Muscle layer of colon (tissue), 2 donors: ENCODE measurements around the gene DNAJC6.
A peak's percentile ranks its signal among the peaks of the same experiment; 100 is the strongest.

Experiments
- H3K27ac ChIP-seq: one replicate; pipeline ENCODE4 v1.7.0; 2013; ENCODE audit warnings: low read depth, mild to moderate bottlenecking, low read length, moderate library complexity
- H3K27me3 ChIP-seq, 2 donors: one replicate each; pipeline ENCODE4 v1.7.0; 2013; ENCODE audit warnings: low read length in 2 of 2, mild to moderate bottlenecking in 2 of 2; ENCODE audit not compliant: insufficient read depth in 2 of 2, control insufficient read depth in 1 of 2
- H3K36me3 ChIP-seq: one replicate; pipeline ENCODE4 v1.7.0; 2013; ENCODE audit warnings: mild to moderate bottlenecking, low read length; ENCODE audit not compliant: insufficient read depth
- H3K4me1 ChIP-seq: one replicate; pipeline ENCODE4 v1.7.0; 2013; ENCODE audit warnings: mild to moderate bottlenecking, low read length; ENCODE audit not compliant: insufficient read depth
- H3K4me3 ChIP-seq, 2 donors: one replicate each; pipeline ENCODE4 v1.7.0; 2013; ENCODE audit warnings: low read length in 2 of 2, low read depth in 1 of 2, mild to moderate bottlenecking in 1 of 2, moderate library complexity in 1 of 2
- H3K9ac ChIP-seq: one replicate; pipeline ENCODE4 v1.7.0; 2013; ENCODE audit warnings: low read length
- H3K9me3 ChIP-seq: one replicate; pipeline ENCODE4 v1.7.0; 2013; ENCODE audit warnings: mild to moderate bottlenecking, low read length
- donor health status: abdominal sarcoma.
- donor health status: Adenocarcinoma of cecum.

Gene DNAJC6

GRCh38 chr1:65412984-65413375 is 103.6 kb downstream of the DNAJC6 start:
- H3K27me3 ChIP-seq = no peaks in the 10 kb centered on the region

GRCh38 chr1:65414538-65414937 is 105.2 kb downstream of the DNAJC6 start:
- H3K9ac ChIP-seq = no peak overlapping the region
- H3K27ac ChIP-seq = no peak overlapping the region
- H3K4me3 ChIP-seq = no peak overlapping the region
- no peaks in the 10 kb centered on the region for H3K27me3 ChIP-seq
- H3K36me3 ChIP-seq = no peaks in the 10 kb centered on the region
- no peaks in the 10 kb centered on the region for H3K9me3 ChIP-seq
- no peaks in the 10 kb centered on the region for H3K4me1 ChIP-seq

More at GRCh38 chr1:65412984-65413375, 103.6 kb downstream of the DNAJC6 start:
- H3K9ac ChIP-seq = no peak overlapping the region
- no peaks in the 10 kb centered on the region for H3K4me1 ChIP-seq
- no peak overlapping the region for H3K4me3 ChIP-seq
- no peak overlapping the region for H3K27ac ChIP-seq
- no peaks in the 10 kb centered on the region for H3K36me3 ChIP-seq
- no peaks in the 10 kb centered on the region for H3K9me3 ChIP-seq

GRCh38 chr1:65416767-65417166 is 107.4 kb downstream of the DNAJC6 start:
- Histone ChIP-seq H3K9ac (no peak overlapping the region), H3K4me3 (no peak overlapping the region), H3K4me1 (peaks cover 3% of the 10 kb centered on the region), H3K36me3 (no peaks in the 10 kb centered on the region), H3K27me3 (no peaks in the 10 kb centered on the region), H3K9me3 (no peaks in the 10 kb centered on the region), H3K27ac (no peak overlapping the region)

- Histone ChIP-seq H3K36me3 (no peaks in the 10 kb centered on the region), H3K27me3 (no peaks in the 10 kb centered on the region), H3K4me3 (no peak overlapping the region), H3K9ac (no peak overlapping the region), H3K27ac (no peak overlapping the region), H3K4me1 (peaks cover 13% of the 10 kb centered on the region), H3K9me3 (no peaks in the 10 kb centered on the region)
These were observed 108.4 kb downstream of the DNAJC6 start for GRCh38 chr1:65417729-65418128.

GRCh38 chr1:65418522-65419185 is 109.3 kb downstream of the DNAJC6 start:
- Histone ChIP-seq H3K9me3 (no peaks in the 10 kb centered on the region), H3K4me1 (peaks cover 22% of the 10 kb centered on the region), H3K36me3 (no peaks in the 10 kb centered on the region), H3K4me3 (no peak overlapping the region), H3K9ac (no peak overlapping the region), H3K27me3 (no peaks in the 10 kb centered on the region), H3K27ac (no peak overlapping the region)

GRCh38 chr1:65419681-65420589 is 110.6 kb downstream of the DNAJC6 start:
- H3K9me3 ChIP-seq = no peaks in the 10 kb centered on the region
- no peaks in the 10 kb centered on the region for H3K36me3 ChIP-seq
- peaks cover 31% of the 10 kb centered on the region for H3K4me1 ChIP-seq
- H3K27me3 ChIP-seq = no peaks in the 10 kb centered on the region
- peak overlapping the region; percentile 67 to 80 for H3K4me3 ChIP-seq
- peak overlapping the region; percentile 30 for H3K9ac ChIP-seq
- H3K27ac ChIP-seq = peak overlapping the region; percentile 97

- Histone ChIP-seq H3K4me1 (peaks cover 31% of the 10 kb centered on the region), H3K4me3 (peak within 1 kb of the TSS; percentile 70 to 80), H3K27me3 (no peaks in the 10 kb centered on the region), H3K36me3 (peaks cover 8% of the 10 kb centered on the region), H3K9ac (peak within 1 kb of the TSS; percentile 83), H3K9me3 (no peaks in the 10 kb centered on the region), H3K27ac (peak within 1 kb of the TSS; percentile 97)
These were observed 111.4 kb downstream of the DNAJC6 start, which contains the start of the genes LEPR and LEPROT for GRCh38 chr1:65420590-65421350. TSS of gene LEPR (plus strand) at chr1:65420668. CDS start at chr1:65565566, 144,898 bp downstream. TSS of gene LEPROT (plus strand) at chr1:65420668. CDS start at chr1:65420725, 57 bp downstream.

GRCh38 chr1:65421351-65422025 is 112.1 kb downstream of the DNAJC6 start:
- H3K9ac ChIP-seq = peak overlapping the region; percentile 83
- peak overlapping the region; percentile 97 for H3K27ac ChIP-seq
- H3K9me3 ChIP-seq = no peaks in the 10 kb centered on the region
- peak overlapping the region; percentile 70 to 80 for H3K4me3 ChIP-seq
- peaks cover 31% of the 10 kb centered on the region for H3K4me1 ChIP-seq
- H3K36me3 ChIP-seq = peaks cover 15% of the 10 kb centered on the region
- H3K27me3 ChIP-seq = no peaks in the 10 kb centered on the region

- H3K4me3 ChIP-seq = peak overlapping the region in 1 of 2 donors; percentile 70
These were observed 113.2 kb downstream of the DNAJC6 start for GRCh38 chr1:65422241-65423203.

More at GRCh38 chr1:65422241-65423203, 113.2 kb downstream of the DNAJC6 start:
- H3K27ac ChIP-seq = no peak overlapping the region
- no peak overlapping the region for H3K9ac ChIP-seq
- peaks cover 31% of the 10 kb centered on the region for H3K4me1 ChIP-seq
- H3K36me3 ChIP-seq = peaks cover 15% of the 10 kb centered on the region
- H3K9me3 ChIP-seq = no peaks in the 10 kb centered on the region
- H3K27me3 ChIP-seq = no peaks in the 10 kb centered on the region
